NCI-H345 treated with DMSO at 0.1 percent for 48 hours (cell line): ENCODE data around the gene LAMP5.
A peak's percentile ranks its signal among the peaks of the same experiment; 100 is the strongest.

Experiments
- DNase-seq: peaks from one replicate; lab custom pipeline; 2025; ENCODE audit not compliant: unreplicated experiment; lab: John Stamatoyannopoulos, UW

The LAMP5 gene, protein sequence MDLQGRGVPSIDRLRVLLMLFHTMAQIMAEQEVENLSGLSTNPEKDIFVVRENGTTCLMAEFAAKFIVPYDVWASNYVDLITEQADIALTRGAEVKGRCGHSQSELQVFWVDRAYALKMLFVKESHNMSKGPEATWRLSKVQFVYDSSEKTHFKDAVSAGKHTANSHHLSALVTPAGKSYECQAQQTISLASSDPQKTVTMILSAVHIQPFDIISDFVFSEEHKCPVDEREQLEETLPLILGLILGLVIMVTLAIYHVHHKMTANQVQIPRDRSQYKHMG

DNA sequence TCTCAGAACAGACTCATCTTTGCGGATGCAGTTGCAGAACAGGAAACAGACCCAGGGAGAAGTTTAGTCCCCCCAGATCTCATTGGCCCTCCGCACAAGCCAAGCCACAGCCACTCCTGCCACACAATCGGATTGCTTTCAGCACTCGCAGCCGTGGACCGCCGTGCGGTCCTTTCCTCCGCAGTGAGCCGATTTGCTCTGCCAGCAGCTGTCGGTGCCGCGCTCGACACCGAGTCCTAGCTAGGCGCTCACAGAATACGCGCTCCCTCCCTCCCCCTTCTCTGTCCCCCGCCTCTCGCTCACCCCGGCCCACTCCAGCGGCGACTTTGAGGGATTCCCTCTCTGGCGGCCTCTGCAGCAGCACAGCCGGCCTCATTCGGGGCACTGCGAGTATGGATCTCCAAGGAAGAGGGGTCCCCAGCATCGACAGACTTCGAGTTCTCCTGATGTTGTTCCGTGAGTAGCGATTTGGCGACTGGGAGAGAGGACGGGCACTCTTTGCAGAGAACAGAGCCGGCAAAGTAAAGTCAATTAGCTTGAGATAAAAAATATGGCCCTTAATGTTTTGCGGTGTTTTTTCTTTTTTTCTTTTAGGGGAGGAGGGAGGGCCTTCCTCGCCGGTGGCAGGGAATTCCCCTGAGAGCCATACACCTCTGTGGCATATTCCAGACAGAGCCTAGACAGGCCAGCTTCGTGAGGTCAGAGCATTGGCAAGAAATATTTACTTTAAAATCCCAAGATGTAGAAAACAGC, at the start of gene LAMP5:
LAMP5 (plus strand) TSS at position 130 of the 753 bp plus-strand sequence; CDS start at position 393, 263 bp downstream.
- DNase-seq = peak; percentile 63

DNA sequence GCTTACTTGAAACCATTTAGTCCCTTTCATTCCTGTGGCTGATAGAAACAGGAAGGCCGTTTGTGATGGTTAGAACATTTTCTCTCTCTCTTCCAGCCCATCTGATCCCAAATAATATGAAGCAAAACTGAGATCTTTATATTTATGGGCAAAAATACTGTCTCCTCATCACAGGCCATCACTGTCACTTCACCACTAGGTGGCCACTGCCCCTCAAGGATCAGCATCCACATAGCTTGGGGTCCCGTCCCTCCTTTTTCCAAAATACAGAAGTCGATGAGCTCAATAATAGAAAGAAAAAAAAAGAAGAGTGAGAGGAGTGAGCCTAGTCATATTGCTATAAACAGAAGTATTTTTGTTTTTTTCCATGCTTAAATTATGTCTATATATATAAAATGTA, 46.4 kb upstream of the LAMP5 start:
- DNase-seq = no peak

DNA sequence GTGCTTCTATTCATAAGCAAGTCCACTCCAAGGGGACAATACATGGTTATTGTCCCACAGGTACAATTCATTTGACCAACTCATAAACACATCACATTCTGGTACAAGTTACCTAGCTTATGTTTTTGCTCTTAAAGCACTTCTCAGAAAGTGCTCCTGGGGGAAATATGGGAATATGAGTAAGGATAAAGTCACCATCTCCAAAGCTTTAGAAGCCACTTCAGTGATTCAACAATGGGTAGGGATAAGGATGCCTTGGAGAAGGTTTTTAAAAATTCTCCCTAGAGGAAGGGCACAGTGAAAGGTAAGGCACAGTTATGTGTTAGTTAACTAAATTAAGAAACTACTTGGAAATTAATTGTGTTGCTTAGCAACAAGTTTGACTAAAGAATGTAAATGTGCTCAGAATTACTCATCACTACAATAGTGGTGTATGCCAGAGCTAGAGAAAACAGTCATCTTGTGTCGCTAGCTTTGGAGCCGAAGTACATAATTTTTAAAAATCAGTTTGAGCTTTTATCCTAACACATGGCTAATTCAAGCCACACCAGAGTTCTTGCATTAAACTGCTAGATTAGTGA, 39.5 kb upstream of the LAMP5 start:
- no peak for DNase-seq

DNA sequence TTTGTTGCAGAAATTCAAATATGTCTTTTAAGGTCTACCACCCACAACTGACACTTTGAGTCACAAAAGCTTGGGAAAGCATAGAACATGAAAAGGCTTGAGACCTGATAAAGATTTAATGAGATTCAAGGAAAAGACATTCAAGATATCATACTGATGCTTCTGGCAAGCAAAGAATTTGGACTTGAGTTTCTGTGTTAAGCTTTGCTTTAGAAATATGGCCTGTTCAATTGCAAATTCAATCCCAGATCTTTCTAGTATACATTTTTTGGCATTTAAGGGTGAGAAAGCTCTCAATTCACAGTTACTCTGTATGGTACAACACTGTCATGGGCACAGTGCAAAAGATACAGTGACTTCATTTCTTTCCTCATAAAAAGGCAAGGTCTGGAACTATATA, 38.9 kb upstream of the LAMP5 start:
- DNase-seq = no peak

DNA sequence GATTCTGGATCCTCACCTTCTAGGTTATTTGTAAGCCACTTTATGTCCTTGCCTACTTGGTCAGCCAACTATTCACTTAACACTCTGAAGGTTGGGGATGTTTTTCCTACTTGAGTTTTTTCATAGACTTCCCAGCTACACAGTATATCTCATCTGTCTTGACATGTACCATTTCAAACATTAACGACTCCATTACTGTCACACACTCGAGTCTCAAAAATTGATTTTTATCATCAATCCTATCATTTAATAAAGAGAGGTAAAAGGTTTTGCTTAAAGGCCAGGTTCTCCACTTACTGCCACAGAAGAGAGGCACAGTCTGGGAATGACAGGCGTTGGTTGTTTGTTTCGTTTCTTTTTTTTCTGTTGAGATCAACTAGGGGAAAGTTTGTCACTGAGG, 38.2 kb upstream of the LAMP5 start:
- no peak for DNase-seq

DNA sequence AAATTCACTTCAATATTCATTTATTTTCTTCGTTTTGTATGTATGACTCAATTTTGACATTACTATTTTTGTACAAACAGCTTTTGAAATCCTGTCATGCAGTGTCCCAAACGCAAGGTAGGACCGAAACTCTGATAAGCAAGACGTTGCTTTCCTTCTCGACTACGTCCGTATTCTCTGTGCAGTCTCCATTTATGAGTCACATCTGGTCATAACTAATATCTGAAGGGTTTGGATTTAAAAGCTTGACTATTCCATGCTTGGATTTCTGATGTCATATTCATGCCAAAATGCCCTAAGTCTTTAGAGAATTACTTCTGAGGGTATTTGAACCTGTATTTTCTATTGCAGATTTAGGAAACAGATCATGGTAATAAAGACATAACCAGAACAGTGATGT, 37.8 kb upstream of the LAMP5 start:
- no peak for DNase-seq

DNA sequence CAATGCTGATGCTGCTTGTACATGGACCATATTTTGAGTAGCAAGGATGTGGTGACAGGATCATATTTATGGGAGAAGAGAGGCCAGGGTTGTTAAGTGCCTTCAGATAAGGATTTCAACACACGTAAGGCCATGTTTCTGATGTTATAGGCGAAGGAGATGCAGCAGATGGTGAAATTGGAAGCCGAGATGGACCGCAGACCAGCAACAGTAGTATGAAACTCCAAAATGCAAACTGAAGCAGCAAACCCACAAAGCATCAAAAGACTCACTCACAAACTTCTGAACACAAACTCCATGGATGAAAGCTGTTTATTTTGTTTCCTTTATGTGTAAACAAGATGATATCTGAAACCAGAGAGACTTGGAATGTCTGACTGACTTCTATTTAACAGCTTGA, 35.6 kb upstream of the LAMP5 start:
- DNase-seq = no peak

DNA sequence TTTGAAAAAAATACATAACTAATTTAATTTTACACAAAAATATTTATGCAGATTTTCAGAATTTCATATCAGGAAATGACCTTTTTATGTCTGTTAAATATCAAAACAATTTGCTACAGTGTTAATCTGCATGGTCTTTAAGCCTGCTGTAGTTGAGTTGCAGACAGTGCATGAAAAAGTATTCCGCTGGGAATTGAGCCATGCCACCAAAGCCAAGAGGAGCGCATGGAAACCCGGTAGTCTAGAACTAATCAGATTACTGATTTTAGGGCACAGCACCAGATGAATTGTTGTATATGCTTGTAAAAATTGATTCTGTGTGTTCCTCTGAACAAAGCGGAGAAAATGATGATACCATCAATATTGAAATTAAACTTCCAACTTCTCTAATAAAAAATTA, 34.3 kb upstream of the LAMP5 start:
- DNase-seq = no peak

DNA sequence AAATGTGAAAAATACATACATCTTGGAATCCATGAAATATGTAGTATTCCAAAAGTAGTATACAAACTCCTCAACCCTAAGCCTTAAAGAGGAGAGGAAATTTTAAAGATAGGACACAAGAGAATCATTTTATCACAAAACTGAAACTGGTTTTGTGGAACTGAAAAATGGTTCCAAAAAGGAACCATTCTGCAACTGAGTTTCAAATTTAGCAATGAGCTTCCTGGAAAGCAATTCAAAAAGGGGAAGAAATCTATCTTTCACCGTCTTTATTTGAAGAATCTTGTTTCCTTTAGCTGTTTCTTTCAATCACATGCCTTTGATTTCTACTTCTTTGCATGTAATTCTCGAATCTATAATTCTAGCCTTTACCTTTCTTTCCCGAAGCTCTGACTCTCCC, 32.2 kb upstream of the LAMP5 start:
- no peak for DNase-seq

DNA sequence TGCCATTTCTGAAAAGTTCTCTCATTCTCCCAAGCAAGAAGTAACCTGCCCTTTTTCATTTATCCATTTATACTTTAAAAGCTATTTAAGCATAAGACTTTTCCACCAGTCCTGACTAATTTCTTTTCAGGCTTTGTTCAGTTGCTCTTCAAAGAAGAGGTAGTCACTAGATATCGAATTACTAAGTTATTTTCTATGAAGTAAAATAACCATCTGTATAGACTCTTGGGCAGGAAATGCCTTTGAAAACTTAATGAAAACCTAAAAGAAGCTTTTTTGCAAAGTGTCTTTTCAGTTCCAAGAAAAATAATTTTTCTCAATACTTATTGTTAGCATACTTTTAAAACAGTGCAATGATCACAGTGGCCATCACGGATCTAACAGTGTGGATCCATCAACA, 31.3 kb upstream of the LAMP5 start:
- no peak for DNase-seq

DNA sequence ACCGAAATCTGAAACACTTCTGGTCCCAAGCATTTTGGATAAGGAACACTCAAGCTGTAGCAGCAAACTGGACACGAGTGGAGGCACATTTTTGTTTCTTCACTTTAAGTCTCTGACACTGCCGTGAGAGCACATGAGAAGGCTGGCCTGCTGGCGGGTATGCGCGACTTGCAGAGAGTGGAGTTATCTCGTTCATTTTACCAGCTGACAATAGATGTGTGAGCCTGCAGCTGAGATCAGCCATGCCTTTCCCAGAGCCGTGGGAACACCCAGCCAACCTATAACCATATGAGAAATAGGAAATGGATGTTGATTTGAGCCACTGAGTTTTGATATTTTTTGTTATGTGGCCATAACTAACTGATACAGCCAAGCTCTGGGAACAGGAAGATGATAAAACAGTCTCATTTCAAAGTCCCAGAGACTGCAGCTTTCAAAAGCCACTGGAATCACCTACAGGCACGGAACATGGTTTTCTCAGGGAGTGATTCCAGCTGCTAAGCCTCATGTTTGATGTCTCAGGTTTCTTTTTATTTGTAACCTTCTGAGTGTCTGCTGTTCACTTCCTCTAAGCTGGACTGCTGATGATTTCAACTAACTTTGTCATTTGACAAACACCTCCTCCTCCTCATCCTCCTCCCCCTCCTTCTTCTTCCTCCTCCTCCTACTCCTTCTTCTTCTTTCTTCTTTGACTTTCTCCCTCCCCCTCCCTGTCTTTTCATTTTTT, 28.6 kb upstream of the LAMP5 start:
- DNase-seq = no peak

DNA sequence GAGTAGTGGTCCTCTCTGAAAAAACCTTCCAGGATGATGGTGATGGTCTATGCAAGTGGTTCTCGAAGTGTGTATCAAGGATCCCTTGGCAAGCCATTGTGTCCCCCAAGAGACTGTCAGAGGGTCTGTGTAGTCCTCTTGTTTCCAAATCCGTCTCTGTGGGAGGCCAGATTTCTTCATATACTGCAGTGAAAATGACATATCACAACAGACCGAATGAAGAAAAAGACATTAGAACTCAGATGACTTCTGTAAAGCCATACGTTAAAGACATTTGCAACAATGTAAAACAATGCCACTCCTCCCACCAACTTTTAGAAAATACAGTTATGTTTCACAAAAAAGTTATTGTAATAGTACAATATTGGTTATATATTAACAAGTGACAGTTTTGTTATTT, 27.2 kb upstream of the LAMP5 start:
- DNase-seq = no peak

DNA sequence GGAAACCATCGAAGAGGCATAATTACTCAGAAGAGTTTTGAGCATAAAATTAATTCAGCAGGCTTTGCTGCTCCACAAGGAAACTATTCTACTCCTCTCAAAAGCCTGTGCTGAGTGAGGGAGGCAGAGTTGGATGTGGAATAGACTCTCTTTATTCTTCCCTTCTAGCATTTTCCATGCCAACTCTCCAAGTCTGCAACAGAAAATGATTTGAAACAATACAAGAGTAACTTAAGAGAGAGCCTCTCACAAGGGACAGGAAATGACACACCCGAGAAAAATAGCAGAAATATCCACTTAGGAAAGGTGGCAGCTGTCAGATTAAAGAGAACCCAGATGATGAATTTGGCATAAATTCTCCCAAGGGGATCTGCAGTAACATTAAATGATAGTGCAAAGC, 26.3 kb upstream of the LAMP5 start:
- DNase-seq = no peak

DNA sequence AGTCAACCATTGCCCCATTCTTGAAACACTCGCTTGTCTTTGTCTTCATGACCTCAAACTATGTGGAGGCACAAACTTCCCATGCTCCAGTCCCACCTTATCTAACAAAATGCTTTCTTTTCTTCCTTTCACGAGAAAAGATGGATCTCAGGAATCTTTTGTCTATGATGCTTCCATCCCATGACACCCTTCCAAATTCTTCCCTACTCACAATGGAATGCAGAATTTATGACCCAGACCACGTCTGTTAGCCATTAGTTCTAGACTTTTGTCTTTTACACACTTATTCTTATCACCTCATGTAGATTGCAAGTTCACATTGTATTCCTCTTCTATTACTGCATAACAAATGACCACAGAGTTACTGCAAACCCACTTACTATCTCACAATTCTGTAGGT, 24.2 kb upstream of the LAMP5 start:
- DNase-seq = no peak

DNA sequence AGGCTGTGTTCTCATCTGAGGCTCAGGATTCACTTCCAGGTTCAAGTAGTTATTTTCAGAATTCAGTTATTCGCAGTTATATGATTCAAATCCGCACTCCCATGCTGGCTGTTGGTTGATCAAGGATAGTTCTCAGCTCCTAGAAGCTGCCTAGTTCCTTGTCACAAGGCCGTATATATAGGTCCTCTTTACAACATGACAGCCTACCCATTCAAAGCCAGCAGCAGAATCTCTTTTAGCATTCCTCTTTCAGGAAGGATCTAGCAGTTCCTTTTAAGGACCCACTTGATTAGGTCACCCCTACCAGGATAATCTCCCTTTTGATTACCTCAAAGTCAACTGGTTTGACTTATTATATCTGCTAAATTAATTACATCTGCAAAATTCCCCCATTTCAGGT, 23.8 kb upstream of the LAMP5 start:
- no peak for DNase-seq

DNA sequence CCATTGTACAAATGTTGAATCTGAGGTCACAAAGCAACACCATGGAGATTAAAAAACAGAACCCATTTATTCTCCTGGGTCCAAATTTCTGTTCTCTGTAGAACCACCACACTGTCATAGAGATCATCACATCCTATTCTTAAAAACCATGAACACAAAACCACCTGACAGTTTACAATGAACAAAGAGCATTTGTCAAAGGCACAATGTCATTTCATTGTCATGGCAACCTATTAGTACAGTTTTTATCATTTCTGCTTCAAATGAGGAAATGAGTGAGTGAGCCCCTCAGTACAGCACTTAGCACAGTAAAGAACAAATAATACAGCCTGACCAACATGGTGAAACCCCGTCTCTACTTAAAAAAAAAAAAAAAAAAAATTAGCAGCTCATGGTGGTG, 23.1 kb upstream of the LAMP5 start:
- no peak for DNase-seq

DNA sequence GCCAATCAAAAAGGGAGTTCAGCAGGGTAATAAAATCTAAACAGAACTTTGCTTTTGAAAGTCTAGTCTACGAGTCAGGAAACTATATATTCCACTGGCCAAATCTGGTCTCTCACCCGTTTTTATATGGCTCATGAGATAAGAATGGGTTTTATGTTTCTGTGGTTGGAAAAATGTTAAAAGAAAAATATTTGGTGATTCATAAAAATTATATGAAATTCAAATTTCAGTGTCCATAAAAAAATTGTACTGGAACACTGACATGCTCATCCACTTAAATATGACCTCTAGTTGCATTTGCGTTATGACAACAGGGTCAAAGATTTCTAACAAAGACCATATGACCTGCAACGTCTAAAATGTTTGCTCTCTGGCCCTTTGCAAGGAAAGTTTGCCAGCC, 22.3 kb upstream of the LAMP5 start:
- DNase-seq = no peak

DNA sequence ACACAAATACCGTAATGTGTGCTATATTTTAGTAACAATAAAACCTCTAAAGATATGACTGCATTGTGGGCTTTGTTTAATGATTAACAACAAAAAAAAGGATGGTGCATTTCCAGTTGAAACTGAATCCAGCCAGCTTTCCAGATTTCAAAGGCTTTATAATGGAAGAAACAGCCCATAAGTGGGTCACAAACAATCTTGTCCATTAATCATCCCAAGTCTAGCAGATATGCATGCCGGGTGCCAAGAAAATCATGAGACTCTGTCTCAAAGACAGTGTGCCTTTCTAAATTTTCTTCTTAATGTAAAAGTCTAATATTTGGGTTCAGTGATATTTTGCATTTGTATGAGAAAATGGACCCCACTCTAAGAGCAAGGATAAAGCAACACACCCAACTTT, 20.6 kb upstream of the LAMP5 start:
- no peak for DNase-seq

DNA sequence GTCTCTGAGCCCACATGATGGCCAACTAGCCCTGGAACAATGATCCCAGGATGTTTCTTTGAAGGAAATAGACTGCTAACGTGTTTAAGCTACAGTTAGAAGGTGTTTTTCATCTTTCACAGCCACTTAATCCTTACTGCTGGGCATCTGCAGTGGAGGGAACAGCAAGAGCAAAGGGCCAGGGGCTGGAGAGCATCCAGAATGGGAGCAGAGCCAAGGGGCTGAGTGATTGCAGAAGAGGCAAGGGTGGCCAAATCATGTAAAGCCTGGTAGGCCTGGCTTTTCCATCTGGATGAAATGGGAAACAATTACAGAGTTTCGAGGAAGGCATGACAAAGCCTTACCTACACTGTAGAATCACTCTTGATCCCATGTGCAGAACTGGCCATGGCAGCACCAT, 18.7 kb upstream of the LAMP5 start:
- no peak for DNase-seq

DNA sequence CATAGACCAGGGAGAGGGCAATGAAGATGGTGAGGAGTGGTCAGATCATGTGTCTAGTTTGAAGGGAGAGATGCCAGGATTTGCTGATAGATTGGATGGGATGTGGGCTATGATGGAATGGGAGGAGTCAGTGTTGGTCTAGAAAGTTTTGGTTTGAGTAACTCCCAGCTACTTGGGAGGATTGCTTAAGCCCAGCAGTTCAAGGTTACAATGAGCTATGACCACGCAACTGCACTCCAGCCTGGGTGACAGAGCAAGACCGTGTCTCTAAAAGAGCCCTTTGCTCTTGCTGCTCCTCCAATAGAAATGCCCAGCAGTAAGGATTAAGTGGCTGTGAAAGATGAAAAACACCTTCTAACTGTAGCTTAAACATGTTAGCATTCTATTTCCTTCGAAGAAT, 18.2 kb upstream of the LAMP5 start:
- no peak for DNase-seq

DNA sequence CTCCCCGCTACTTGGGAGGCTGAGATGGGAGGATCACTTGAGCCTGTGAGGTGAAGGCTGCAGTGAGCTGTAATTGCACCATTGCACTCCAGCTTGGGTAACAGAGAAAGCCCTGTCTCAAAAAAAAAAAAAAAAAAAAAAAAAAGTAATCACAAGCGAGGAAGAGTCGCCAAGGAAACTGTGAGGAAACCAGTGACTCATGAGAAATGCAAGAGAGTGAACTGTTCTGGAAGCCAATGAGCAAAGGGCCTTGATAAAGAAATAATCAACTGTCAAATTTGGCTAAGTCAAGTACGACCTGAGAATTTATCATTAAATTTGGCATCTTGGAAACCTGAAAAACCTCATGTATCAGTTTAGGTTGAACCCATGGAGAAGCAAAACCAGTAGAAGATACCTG, 16.1 kb upstream of the LAMP5 start:
- DNase-seq = no peak
